GM19372 (cell line): Measurements from ENCODE around the gene COL8A1.
"Not testable (repeated sequence)": the region's sequence is repeated elsewhere in the genome, so short reads cannot be mapped to it uniquely, and the experiment has no call there.

Experiments used
- ATAC-seq: cut with Tn5 transposase; IDR thresholded peaks from one replicate; pipeline ENCODE4 v1.9.1; 2021; ENCODE audit warnings: mild to moderate bottlenecking, low read depth, moderate library complexity; ENCODE audit not compliant: unreplicated experiment

COL8A1 gene

DNA sequence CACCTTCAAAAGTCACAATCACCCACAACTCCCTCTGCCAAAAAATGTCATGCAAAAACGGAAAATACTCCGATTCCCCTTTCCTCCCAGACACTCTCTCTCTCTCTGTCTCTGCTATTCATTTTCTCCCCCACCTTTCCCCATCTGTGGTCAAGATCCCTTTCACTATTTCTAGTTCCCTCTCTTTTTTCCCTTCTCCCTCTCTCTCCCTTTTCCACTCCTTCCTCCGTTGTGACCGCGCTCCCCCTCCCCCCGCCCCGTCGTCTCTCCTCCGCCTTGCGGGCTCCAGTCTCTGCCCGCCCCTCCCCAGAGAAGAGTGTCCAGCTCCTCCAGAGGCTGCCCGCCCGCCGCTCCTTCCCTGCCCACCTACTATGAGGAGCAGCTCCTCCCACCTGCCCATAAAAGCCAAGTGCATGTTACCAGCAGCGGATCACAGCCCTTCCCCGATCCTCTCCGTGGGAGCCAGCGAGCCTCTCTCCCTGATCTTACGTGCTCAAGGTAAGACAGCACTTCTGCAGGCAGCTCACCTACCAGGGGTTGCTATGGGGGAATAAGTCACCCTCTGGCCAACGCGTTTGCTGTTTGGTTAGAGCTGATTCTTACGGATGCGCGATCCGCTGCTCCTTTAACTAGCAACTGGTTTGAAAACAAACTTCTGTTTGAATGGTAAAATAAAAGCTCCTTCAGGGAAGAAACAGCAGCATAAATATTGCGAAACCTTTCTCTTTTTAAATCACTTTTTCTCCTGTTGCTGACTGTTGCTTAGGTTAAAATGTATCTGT, at the start of gene COL8A1:
TSS of gene COL8A1 (plus strand) at position 428 of the 782 bp plus-strand sequence. CDS start 152,089 bp downstream, outside the sequence.
- ATAC-seq, result no peak

DNA sequence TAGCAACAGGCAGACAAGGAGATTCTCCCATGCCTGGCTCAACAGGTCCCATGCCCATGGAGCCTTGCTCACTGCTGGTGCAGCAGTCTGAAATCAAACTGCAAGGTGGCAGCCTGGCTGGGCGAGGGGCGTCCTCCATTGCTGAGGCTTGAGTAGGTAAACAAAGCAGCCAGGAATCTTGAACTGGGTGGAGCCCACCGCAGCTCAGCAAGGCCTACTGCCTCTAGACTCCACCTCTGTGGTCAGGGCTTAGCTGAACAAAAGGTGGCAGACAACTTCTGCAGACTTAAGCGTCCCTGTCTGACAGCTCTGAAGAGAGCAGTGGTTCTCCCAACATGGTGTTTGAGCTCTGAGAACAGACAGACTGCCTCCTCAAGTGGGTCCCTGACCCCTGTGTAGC, 49.2 kb upstream of the COL8A1 start:
- not testable (repeated sequence) for ATAC-seq

DNA sequence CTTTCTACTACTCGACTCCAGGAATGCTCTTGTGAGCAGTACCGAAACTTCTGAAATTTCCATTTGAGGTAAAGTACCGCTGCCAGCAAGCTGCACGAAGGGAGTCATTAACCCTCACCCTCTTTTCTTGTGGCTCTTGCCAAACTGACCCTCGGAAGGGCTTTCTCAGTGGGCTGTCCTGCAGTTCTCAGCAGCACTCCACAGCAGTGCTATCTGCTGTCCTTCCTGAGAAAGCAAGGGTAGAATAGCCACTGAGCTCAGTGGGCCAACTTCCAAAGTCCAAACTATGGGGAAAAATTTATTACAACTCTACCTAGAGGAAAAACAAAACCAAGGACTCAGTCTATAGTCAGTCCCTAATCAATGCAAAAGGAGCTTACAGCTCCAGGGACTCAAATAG, 38.5 kb upstream of the COL8A1 start:
- ATAC-seq, result no peak

DNA sequence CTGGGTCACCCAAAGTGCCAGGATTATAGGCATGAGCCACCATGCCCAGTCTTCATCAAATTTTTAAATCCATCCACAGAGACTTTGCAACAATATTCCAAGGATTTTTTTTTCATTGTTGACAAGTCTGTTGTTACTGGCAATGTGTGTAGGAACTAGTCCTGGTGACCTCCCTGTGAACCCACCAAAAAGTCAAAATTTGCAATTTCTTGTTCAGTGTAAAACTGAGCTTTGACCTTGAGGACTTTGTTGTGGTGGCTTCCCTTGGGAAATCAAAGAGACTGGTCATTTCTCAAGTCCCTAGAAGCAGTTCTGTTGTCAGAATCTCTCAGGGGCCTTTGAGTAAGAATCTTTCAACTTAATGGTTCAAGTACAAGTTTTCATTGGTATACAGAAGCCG, 36.9 kb upstream of the COL8A1 start:
- ATAC-seq, result no peak

DNA sequence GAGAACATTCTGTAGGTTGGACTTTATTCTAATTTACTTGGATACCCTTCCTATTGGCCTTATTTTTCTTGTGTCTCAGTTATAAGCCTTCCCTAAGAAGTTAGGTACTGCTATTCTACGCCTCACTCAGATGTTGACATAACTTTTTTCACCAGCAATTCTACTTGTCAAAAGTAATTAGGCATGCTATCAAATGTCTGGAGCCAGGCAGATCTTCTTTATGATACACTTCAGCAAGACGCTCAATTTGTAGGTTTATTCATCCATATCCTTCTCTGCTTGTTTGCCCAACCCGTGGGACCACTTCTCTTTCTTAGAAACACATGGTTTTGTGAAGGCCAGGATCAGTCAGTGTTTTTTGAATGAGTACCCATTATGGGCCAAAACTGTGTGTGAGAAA, 36.2 kb upstream of the COL8A1 start:
- no peak for ATAC-seq

DNA sequence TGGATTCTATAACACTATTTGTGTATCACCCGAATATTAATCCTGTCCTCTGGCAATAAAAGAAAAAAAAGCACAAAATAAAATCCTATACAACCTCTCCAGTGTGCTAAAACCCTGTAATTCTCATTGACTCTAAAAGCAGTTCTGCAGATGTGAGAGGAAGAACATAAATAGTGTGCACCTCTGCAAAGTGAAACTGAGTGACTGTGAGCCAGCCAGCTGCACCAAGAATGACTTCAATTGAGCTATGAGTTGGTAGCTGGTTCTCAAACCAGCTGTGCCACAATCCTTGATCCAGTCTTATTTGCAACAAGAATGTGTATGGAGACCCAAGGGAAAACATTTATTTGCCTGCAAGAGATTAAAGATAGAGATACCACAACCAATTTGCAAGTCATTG, 31.2 kb upstream of the COL8A1 start:
- peak; percentile 61 for ATAC-seq

DNA sequence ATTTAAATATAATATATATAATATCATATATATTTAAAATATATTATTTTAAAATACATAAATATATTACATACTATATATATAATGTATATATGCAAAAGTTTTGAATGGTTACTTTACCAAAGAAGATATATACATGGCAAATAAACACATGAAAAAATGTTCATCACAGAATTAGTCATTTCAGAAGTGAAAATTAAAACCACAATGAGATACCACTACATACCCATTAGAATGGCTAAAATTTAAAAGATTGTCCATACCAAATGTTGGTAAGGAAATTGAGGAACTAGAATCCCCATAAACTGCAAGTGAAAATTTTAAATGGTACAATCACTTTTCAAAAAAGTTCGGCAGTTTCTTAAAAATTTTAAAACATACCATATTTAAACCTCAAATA, 23.6 kb upstream of the COL8A1 start:
- no peak for ATAC-seq

DNA sequence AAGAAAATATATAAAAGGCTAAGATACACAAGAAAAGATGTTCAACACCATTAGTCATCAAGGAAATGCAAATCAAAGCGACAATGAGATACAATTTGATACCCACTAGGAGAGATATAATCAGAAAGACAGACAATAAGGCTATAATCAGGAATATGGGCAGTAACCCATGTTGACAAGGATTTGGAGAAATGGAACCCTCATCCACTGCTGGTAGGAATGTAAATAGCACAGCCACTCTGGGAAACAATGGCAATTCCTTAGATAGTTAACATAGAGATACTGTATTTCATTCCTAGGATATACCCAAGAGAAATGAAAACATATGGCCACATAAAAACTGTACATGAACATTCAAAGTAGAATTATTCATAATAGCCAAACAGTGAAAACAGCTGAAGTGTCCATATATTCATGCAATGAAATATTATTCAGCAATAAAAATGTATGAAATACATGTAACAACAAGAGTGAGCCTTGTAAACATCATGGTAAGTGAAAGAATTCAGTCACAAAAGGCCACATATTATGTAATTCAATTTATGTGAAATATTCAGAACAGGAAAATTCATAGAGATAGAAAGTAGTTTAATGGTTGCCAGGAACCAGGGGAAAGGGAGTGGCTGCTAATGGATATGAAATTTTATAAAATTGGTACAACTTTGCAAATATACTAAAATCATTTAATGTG, 18.2 kb upstream of the COL8A1 start:
- no peak for ATAC-seq

DNA sequence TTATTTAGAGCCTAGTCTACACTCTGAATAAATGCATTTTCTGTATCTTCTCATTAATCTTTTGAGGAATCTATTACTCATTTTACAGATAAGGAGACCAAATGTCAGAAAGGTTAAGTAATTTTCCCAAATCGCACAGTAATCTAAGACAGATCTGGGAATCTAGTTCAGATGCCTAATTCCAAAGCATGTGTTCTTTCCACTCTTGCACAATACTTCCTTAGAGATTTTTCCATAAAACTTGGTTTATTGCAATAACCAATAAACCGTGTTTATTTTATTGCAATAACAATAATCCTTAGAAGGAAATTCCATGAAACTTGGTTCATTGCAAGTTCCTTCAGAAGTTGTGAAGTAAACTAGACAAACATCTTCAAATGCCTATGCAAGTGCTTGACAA, 17.4 kb upstream of the COL8A1 start:
- no peak for ATAC-seq

DNA sequence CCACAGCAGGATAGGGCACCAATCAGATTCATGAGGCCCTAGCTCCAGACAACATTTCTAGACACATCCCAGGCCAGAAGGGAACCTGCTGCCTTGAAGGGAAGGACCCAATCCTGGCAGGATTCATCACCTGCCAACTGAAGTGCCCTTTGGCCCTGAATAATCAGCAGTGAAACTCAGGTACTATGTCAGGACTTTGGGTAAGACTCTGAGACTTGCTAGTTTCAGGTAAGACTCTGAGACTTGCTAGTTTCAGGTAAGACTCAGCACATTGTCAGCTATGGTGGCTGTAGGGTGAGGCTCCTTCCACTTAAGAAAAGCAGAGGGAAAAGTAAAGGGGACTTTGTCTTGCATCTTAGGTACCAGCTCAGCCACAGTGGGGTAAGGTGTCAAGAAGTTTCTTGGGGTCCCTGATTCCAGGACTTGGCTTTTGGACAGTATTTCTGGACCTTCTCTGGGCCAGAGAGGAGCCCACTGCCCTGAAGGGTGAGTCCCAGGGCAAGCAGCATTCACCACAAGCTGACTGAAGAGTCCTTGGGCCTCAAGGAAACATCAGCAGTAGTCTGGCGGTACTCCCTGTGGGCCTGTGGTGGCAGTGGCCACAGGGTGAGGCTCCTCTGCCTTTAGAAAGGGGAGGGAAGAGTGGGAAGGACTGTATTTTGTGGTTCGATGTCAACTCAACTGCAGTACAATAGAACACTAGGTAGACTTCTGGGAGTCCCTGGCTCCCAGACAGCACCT, 13.7 kb upstream of the COL8A1 start:
- ATAC-seq, result no peak

DNA sequence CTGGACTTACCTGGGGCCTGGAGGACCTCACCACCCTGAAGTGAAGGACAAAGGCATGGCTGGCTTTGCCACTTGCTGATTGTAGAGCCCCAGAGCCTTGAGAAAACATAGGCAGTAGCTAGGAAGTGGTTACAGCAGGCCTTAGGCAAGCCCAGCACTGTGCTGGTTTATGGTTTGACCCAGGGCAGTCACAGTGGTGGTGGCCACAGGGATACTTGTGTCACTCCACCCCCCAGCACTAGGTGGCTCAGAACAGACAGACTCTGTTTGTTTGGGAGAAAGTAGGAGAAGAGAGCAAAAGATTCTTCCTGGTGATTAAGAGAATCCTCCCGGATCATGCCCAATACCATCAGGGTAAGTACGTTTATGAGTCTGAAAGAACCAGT, 13.2 kb upstream of the COL8A1 start:
- no peak for ATAC-seq

DNA sequence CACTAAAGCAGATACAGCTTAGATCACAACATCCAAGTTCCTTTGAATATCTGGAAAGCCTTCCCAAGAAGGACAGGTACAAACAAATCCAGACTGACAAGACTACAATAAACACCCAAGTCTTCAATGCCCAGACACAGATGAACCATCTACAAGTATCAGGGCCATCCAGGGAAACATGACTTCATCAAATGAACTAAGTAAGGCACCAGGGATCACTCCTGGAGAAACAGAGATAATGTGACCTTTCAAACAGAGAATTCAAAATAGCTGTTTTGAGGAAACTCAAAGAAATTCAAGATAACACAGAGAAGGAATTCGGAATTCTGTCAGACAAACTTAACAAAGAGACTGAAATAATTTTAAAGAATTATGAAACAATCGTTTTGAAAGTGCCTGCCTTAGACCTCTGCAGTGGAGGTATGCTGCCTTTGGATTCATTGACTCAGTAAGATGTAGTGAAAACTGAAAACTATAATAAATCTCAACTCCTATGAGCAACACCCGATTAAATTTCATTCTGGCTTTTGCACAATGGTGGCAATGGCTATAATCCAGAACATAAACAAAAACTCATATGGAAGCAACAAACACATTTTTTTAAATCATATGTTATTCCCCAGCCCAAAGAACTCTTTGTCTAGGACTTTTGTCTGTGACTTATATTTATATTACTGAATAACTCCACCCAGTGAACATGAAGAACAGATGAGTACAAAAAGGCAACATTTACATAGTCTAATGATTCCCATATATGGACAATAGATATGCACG, 12.6 kb upstream of the COL8A1 start:
- no peak for ATAC-seq

DNA sequence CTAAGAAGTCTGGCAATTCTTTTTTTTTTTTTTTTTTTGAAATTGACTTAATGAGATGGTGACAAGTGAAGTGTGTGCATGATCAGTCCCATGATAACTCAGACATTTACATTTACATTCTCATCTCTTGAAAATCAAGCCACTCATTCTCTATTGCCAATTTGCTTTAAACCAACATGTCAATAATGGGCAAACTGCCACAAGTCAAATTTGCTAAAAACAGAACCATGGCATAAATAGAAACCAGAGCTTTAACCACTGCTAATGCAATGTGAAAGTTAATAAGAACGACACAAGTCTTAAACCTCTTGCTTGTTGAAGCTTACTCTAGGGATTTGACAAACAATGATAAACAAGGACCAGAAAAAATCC, 12.0 kb upstream of the COL8A1 start:
- peak; percentile 54 for ATAC-seq

DNA sequence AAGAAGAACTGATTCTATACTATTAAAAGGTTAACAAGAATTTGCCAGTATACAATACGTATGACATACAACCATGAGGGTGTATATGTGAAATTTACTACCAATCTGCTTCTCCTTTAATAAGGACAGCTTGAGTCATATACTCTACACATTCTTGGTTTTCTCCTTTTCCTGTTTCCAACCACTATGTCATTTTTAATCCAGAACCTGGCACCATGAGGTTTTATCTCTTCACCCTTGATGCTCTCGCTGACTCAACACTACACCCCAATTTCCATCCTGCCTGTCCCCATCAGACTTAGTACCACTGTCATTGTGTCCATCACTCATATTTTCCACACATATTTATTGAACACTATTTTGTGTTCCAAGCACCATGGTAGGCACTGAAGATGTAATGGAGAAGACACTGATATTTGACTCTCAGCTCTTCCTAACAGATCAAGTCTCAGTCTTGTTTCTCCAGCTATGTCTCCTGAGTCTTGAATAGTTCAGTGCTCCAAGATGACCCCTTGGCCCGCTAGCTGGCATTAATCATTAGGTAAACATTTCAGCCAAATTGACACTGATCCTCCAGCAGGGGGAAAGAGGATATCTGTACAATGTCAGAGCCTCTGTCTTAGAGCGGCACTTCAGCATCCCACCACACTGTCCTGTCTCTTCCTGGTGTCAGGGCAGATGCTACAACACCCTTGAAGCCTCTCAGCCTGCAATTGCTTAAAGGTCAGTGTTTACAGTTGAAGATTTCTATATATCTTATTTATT, 11.2 kb upstream of the COL8A1 start:
- ATAC-seq, result no peak

DNA sequence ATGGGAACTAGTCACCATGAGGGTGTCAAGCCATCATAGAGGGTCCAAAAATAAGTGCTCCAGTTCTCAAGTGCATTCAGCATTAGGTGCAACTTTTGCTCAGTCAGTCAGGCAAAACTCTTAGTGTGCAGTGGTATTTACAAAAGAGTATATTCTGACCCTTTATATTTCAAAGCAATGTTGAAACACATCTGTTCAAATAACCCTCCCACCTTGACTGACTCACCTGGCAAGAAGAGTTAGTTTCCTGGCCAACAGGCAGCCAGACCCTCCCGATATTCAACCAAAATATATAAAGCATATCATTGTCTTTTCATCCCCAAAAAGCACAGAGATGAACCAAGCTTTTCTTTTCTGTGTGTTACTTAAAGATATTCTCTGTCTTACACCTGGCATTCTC, 7.6 kb upstream of the COL8A1 start:
- ATAC-seq, result no peak

DNA sequence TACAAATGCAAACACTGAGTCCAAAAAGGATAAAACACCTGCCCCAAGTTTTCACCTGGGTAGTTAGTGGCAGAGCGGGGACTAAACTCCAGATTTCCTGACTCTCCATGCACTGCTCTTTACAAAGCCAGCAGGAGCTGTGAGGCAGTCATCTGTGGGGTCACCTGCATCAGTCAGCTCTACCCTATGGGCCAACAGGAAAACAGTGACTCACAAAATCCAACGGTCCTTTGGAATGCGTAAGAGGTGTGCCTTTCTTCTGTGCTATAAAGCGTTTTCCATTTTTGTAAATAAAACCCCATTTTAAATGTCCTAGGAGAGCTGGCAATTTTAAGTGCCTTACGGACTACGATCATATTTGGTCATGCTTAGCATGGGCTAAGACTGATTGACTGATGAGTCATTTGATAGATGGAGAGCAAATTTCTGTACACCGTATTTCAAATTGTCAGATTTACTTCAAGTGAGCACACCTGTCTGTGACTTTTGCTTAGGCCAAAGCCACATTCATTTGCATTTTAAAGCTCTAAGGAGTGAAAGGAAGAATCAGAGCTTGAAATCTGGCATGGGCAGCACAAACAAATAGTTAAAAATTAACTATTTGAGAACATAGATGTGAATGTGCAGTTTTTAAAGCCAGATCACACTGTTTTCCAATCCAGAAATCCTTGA, 4.4 kb upstream of the COL8A1 start:
- ATAC-seq, result no peak

DNA sequence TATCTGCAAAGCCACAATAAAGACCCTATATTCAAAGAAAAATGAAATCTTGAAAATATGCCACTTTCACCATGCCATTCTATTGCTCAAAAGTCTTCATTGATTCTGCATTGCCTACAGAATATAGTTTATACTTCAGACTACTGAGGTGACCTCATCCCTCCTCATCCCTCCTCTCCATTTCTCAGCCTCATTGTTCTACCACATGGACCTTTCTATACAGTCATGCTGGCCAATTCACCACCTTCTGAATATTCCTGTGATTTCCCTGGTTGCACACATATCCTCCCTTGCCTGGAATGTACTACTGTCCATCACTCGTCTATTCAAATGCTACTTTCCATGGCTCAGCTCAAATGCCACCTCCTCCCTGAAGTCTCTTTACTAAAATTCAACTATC, 3.5 kb upstream of the COL8A1 start:
- no peak for ATAC-seq

DNA sequence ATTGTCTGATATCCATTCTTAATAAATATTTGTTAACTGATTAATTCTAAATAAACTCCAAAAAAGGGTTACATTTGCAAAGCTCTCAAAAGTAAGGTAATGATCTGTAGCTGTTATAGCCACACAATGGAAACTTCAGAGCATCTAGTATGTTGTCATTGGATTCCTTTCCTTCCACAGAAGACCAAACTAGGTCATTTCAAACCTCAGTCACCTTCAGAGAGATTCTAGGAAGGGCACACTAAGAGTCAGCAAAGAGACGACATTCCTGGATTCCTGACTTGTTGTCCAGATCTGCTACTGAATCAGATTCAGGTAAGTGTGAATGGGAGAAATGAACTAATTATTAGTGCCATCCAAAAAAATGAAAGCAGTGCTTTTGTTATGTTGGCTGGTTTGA, 3.0 kb upstream of the COL8A1 start:
- ATAC-seq, result no peak

DNA sequence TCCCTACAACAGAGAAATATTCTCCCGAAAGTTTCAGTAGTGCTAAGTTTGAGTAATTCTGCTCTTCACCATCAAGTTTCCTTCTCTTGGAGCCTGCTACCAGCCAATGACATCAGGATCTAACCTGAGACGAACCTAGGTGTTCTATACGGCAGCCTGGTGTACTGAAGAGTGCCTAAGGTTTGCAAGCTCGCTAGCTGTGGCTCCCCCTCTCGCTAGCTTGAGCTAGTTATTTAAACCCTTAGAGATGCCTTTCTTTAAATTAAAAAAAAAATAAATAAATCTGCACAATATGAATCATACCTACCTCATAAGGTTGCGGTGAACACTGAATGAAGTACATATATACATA, 1.4 kb upstream of the COL8A1 start:
- no peak for ATAC-seq
